Astrocyte (in vitro differentiated cells and primary cell): ENCODE data around the gene SLC48A1.

Experiments
- CTCF ChIP-seq: IDR thresholded peaks from 2 replicates; pipeline ENCODE4 v1.5.1; 2011; ENCODE audit warnings: low read depth, mild to moderate bottlenecking, inconsistent platforms, low read length, moderate library complexity; ENCODE audit not compliant: insufficient read depth
- EZH2 ChIP-seq: IDR thresholded peaks from 2 replicates; pipeline ENCODE4 v1.6.1; 2012; ENCODE audit warnings: mild to moderate bottlenecking, low read length, inconsistent platforms; ENCODE audit not compliant: insufficient read depth

GRCh38 chr12:47748899-47749298 lies 24.1 kb upstream of the SLC48A1 start:
- TF ChIP-seq CTCF (no peak), EZH2 (no peak)
